H9 (cell line): ENCODE measurements around the gene CRY1. TPM values are rescaled to one million over a fixed set of nuclear protein-coding genes. Genes with fewer than 3 reads are reported as not detected.

Experiments
- DNase-seq: peaks from one replicate; pipeline ENCODE4 v3.0.0-alpha.2; 2017
- H2AFZ ChIP-seq: one replicate; pipeline ENCODE4 v1.6.1; 2013; ENCODE audit warnings: mild to moderate bottlenecking, low read length, control low read depth, moderate library complexity
- H2AK5ac ChIP-seq: 2 replicates; pipeline ENCODE4 v1.6.1; 2013; ENCODE audit warnings: low read length, control low read depth, mixed read lengths; ENCODE audit not compliant: insufficient read length
- H2BK120ac ChIP-seq: one replicate; pipeline ENCODE4 v1.6.1; 2013; ENCODE audit warnings: low read depth, mild to moderate bottlenecking, low read length, control low read depth, inconsistent platforms; ENCODE audit not compliant: poor library complexity, severe bottlenecking
- H2BK12ac ChIP-seq: 2 replicates; pipeline ENCODE4 v1.6.1; 2013; ENCODE audit warnings: low read length, control low read depth, mixed read lengths, low read depth; ENCODE audit not compliant: insufficient read length
- H2BK15ac ChIP-seq: 2 replicates; pipeline ENCODE4 v1.6.1; 2013; ENCODE audit warnings: low read depth, low read length, control low read depth
- H2BK20ac ChIP-seq: one replicate; pipeline ENCODE4 v1.6.1; 2013; ENCODE audit warnings: low read depth, mild to moderate bottlenecking, low read length, control low read depth, inconsistent platforms; ENCODE audit not compliant: poor library complexity, severe bottlenecking
- H2BK5ac ChIP-seq: 2 replicates; pipeline ENCODE4 v1.6.1; 2013; ENCODE audit warnings: low read length, control low read depth, mixed read lengths; ENCODE audit not compliant: insufficient read length
- H3K14ac ChIP-seq: 2 replicates; pipeline ENCODE4 v1.6.1; 2013; ENCODE audit warnings: low read length, control low read depth; ENCODE audit not compliant: insufficient read depth
- H3K18ac ChIP-seq: 2 replicates; pipeline ENCODE4 v1.6.1; 2013; ENCODE audit warnings: low read depth, mild to moderate bottlenecking, mixed read lengths, low read length, control low read depth; ENCODE audit not compliant: insufficient read length
- H3K23ac ChIP-seq: 2 replicates; pipeline ENCODE4 v1.6.1; 2013; ENCODE audit warnings: low read length, control low read depth, mixed read lengths, low read depth; ENCODE audit not compliant: insufficient read length
- H3K23me2 ChIP-seq: 2 replicates; pipeline ENCODE4 v1.6.1; 2013; ENCODE audit warnings: low read depth, mild to moderate bottlenecking, mixed read lengths, low read length, control low read depth; ENCODE audit not compliant: insufficient read length, poor library complexity, severe bottlenecking
- H3K27ac ChIP-seq: 2 replicates; pipeline ENCODE4 v1.5.1; 2013; ENCODE audit warnings: low read length, control low read depth, mixed read lengths, low read depth; ENCODE audit not compliant: insufficient read length
- H3K27me3 ChIP-seq: 2 replicates; pipeline ENCODE4 v1.6.1; 2013; ENCODE audit warnings: low read length, control low read depth, inconsistent platforms; ENCODE audit not compliant: insufficient read depth
- H3K4ac ChIP-seq: 2 replicates; pipeline ENCODE4 v1.6.1; 2013; ENCODE audit warnings: low read depth, mild to moderate bottlenecking, control low read depth, inconsistent platforms, low read length, moderate library complexity
- H3K4me1 ChIP-seq: 2 replicates; pipeline ENCODE4 v1.6.1; 2013; ENCODE audit warnings: low read length, control low read depth, inconsistent platforms; ENCODE audit not compliant: insufficient read depth
- H3K4me2 ChIP-seq: 2 replicates; pipeline ENCODE4 v1.6.1; 2013; ENCODE audit warnings: low read length, control low read depth, mixed read lengths; ENCODE audit not compliant: insufficient read length, insufficient read depth
- H3K56ac ChIP-seq: 2 replicates; pipeline ENCODE4 v1.6.1; 2013; ENCODE audit warnings: low read depth, mild to moderate bottlenecking, mixed read lengths, low read length, control low read depth; ENCODE audit not compliant: insufficient read length
- H3K79me1 ChIP-seq: 2 replicates; pipeline ENCODE4 v1.6.1; 2013; ENCODE audit warnings: low read depth, mild to moderate bottlenecking, moderate library complexity, low read length, control low read depth, inconsistent platforms; ENCODE audit not compliant: insufficient read depth, poor library complexity, severe bottlenecking
- H3K79me2 ChIP-seq: 2 replicates; pipeline ENCODE4 v1.6.1; 2013; ENCODE audit warnings: low read length, control low read depth, inconsistent platforms; ENCODE audit not compliant: insufficient read depth
- H3K9ac ChIP-seq: 2 replicates; pipeline ENCODE4 v1.6.1; 2013; ENCODE audit warnings: low read length, control low read depth, mixed read lengths; ENCODE audit not compliant: insufficient read length; ENCODE audit errors: extremely low read depth
- H3K9me3 ChIP-seq: one replicate; pipeline ENCODE4 v1.6.1; 2013; ENCODE audit warnings: low read depth, low read length, inconsistent platforms; ENCODE audit not compliant: control insufficient read depth
- H3T11ph ChIP-seq: one replicate; pipeline ENCODE4 v1.6.1; 2013; ENCODE audit warnings: mild to moderate bottlenecking, low read length, control low read depth, inconsistent platforms
- H4K20me1 ChIP-seq: one replicate; pipeline ENCODE4 v1.6.1; 2013; ENCODE audit not compliant: control insufficient read depth, insufficient read length, insufficient read depth
- H4K5ac ChIP-seq: 2 replicates; pipeline ENCODE4 v1.6.1; 2013; ENCODE audit warnings: low read depth, mild to moderate bottlenecking, mixed read lengths, low read length, control low read depth; ENCODE audit not compliant: insufficient read length
- H4K8ac ChIP-seq: replicated peaks from 2 replicates; pipeline ENCODE4 v1.6.1; 2013; ENCODE audit warnings: low read length, control low read depth, mixed read lengths, low read depth; ENCODE audit not compliant: insufficient read length
- H4K91ac ChIP-seq: 2 replicates; pipeline ENCODE4 v1.6.1; 2013; ENCODE audit warnings: low read depth, mild to moderate bottlenecking, moderate library complexity, mixed read lengths, low read length, control low read depth; ENCODE audit not compliant: insufficient read length
- H3K27ac Mint-ChIP-seq, 3 experiments: 2 replicates in 2 of 3; 3 replicates in 1 of 3; pipeline ENCODE4 v1.8.0; 2020 to 2021; ENCODE audit warnings: mixed read lengths in 3 of 3, mild to moderate bottlenecking in 1 of 3, moderate library complexity in 1 of 3
- H3K27me3 Mint-ChIP-seq: 2 replicates; pipeline ENCODE4 v1.8.0; 2021; ENCODE audit warnings: low read depth, mild to moderate bottlenecking, moderate library complexity, mixed read lengths
- H3K36me3 Mint-ChIP-seq, 3 experiments: 2 replicates in 2 of 3; 3 replicates in 1 of 3; pipeline ENCODE4 v1.8.0; 2020 to 2021; ENCODE audit warnings: low read depth in 3 of 3, mixed read lengths in 3 of 3; ENCODE audit not compliant: insufficient read depth in 1 of 3
- H3K4me1 Mint-ChIP-seq, 2 experiments: 2 replicates each; pipeline ENCODE4 v1.8.0; 2020; ENCODE audit warnings: mixed read lengths in 2 of 2
- H3K4me3 Mint-ChIP-seq, 2 experiments: 2 replicates in 1 of 2; 3 replicates in 1 of 2; pipeline ENCODE4 v1.8.0; 2020 to 2021; ENCODE audit warnings: mild to moderate bottlenecking in 2 of 2, mixed read lengths in 2 of 2, moderate library complexity in 1 of 2
- H3K9me3 Mint-ChIP-seq, 2 experiments: 2 replicates in 1 of 2; 3 replicates in 1 of 2; pipeline ENCODE4 v1.8.0; 2020; ENCODE audit warnings: mild to moderate bottlenecking in 2 of 2, mixed read lengths in 2 of 2, moderate library complexity in 1 of 2
- WGBS: extraction: QIAGEN DNeasy Blood & Tissue Kit; methylation state at CpG from one replicate; pipeline ENCODE4 v1.1.7; 2013; ENCODE audit warnings: missing lambda C conversion rate, low lambda C conversion rate, mixed read lengths; ENCODE audit not compliant: insufficient read length; ENCODE audit errors: extremely low coverage; 5-methylcytosine and 5-hydroxymethylcytosine counted together
- total RNA-seq: library from RNA; stranded (reverse); gene quantifications from 2 replicates; pipeline ENCODE4 v1.2.1, GENCODE V29; 2021
- TF ChIP-seq, protein P1 (sequence below): fragments of 200-600 bp; sonication (generic); conservative IDR thresholded peaks from 3 replicates; pipeline ENCODE4 v1.8.0; 2021; ENCODE audit warnings: antibody characterized with exemption, mild to moderate bottlenecking

The CRY1 gene
- total RNA-seq, 1 experiment from 2014 or later: 23.5 TPM

DNA sequence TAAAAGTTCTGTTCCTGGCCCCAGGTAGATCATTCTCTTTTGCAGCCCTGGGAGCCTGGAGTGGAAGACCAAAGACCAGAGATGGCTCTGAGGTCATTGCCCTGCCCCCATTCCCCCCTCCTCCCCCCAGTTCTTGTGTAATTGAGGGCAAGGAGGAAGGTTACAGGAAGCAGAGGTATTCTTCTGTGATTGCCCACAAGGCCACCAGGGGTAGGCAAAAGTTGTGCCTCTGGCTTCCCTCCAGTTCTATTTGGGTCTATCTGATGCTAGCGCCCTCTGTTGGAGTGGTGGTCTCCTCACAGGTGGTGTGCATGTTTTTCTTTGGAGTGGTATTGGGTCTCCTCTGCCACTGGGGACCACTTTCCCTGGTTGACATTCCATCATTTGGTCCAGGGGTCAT lies 41.2 kb upstream of the CRY1 start:
- Mint-ChIP-seq H3K27ac (no peak overlapping the region), H3K4me3 (peak overlapping the region in 1 of 2 experiments; percentile 23; a peak in 1 of 5 replicates), H3K36me3 (peaks cover 0 to 2% (median 0%) of the 10 kb centered on the region in 3 experiments; a peak in 2 of 7 replicates), H3K27me3 (peaks cover 12% of the 10 kb centered on the region; the same call in 1 of the 2 replicates), H3K9me3 (peaks cover 0 to 7% of the 10 kb centered on the region in 2 experiments; a peak in 4 of 5 replicates), H3K4me1 (peaks cover 21 to 22% of the 10 kb centered on the region in 2 experiments)
- H3K79me2 ChIP-seq: no peaks in the 10 kb centered on the region
- no peak overlapping the region for H4K8ac ChIP-seq
- no peak overlapping the region for H3K9ac ChIP-seq
- no peak overlapping the region for H3K14ac ChIP-seq
- no peak overlapping the region for H2BK20ac ChIP-seq
- no peak overlapping the region for H2BK12ac ChIP-seq
- no peak overlapping the region for H2AK5ac ChIP-seq
- no peaks in the 10 kb centered on the region for H4K20me1 ChIP-seq
- H3T11ph ChIP-seq: no peak overlapping the region
- no peaks in the 10 kb centered on the region for H3K9me3 ChIP-seq
- WGBS: no CpG with 5 or more reads among the region's 1 CpG
- H3K4ac ChIP-seq: no peak overlapping the region
- no peak overlapping the region for H3K4me2 ChIP-seq
- H4K5ac ChIP-seq: no peak overlapping the region
- H3K27me3 ChIP-seq: no peaks in the 10 kb centered on the region
- H3K27ac ChIP-seq: no peak overlapping the region
- no peaks in the 10 kb centered on the region for H3K79me1 ChIP-seq
- no peak overlapping the region for H2BK120ac ChIP-seq
- H3K18ac ChIP-seq: no peak overlapping the region
- H3K23me2 ChIP-seq: no peaks in the 10 kb centered on the region
- no peak overlapping the region for H2BK15ac ChIP-seq
- H3K56ac ChIP-seq: no peak overlapping the region
- H2BK5ac ChIP-seq: no peak overlapping the region
- no peak overlapping the region for H2AFZ ChIP-seq
- TF ChIP-seq, protein P1, sequence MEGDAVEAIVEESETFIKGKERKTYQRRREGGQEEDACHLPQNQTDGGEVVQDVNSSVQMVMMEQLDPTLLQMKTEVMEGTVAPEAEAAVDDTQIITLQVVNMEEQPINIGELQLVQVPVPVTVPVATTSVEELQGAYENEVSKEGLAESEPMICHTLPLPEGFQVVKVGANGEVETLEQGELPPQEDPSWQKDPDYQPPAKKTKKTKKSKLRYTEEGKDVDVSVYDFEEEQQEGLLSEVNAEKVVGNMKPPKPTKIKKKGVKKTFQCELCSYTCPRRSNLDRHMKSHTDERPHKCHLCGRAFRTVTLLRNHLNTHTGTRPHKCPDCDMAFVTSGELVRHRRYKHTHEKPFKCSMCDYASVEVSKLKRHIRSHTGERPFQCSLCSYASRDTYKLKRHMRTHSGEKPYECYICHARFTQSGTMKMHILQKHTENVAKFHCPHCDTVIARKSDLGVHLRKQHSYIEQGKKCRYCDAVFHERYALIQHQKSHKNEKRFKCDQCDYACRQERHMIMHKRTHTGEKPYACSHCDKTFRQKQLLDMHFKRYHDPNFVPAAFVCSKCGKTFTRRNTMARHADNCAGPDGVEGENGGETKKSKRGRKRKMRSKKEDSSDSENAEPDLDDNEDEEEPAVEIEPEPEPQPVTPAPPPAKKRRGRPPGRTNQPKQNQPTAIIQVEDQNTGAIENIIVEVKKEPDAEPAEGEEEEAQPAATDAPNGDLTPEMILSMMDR: peak; percentile 78
- DNase-seq: peak; percentile 84
- no peak overlapping the region for H4K91ac ChIP-seq
- H3K23ac ChIP-seq: no peak overlapping the region
- 0 out of 2 replicates have a peak, but pooled peaks cover 2% of the 10 kb centered on the region for H3K4me1 ChIP-seq
